K562 (cell line): Measurements from ENCODE around the gene PDE4D.
"Not testable (repeated sequence)": the region's sequence is repeated elsewhere in the genome, so short reads cannot be mapped to it uniquely, and the experiment has no call there.

Experiments
- ASH1L ChIP-seq: fragments of 450-650 bp; IDR thresholded peaks from 2 replicates; pipeline ENCODE4 v1.6.1; 2018; ENCODE audit warnings: borderline replicate concordance, mild to moderate bottlenecking, low read depth; ENCODE audit not compliant: partially characterized antibody
- CHCHD3 ChIP-seq: fragments of 250-450 bp; sonication (Bioruptor Pico); IDR thresholded peaks from 2 replicates; pipeline ENCODE4 v2.1.2; 2022; ENCODE audit warnings: mild to moderate bottlenecking
- CTCF ChIP-seq, 3 experiments: IDR thresholded peaks in 2 of 3; conservative IDR thresholded peaks in 1 of 3; 2 replicates each; pipeline ENCODE4 v1.5.1; 2011 to 2012; ENCODE audit warnings: low read length in 3 of 3, mild to moderate bottlenecking in 3 of 3, control low read depth in 2 of 3, improper control_type of control experiment in 1 of 3, inconsistent platforms in 1 of 3, low read depth in 1 of 3, mixed read lengths in 1 of 3, moderate library complexity in 1 of 3; ENCODE audit not compliant: insufficient read depth in 2 of 3
- HNRNPL ChIP-seq: fragments of 200-400 bp; formaldehyde crosslinking; IDR thresholded peaks from 2 replicates; pipeline ENCODE4 v1.6.1; 2017; ENCODE audit warnings: low read depth, mild to moderate bottlenecking, low read length
- KDM1A ChIP-seq, 2 experiments: fragments of 450-650 bp; IDR thresholded peaks; 2 replicates each; pipeline ENCODE4 v1.6.1; 2016; ENCODE audit warnings: mild to moderate bottlenecking in 2 of 2
- POLR3A ChIP-seq: IDR thresholded peaks from 2 replicates; pipeline ENCODE4 v1.6.1; 2011; ENCODE audit warnings: borderline replicate concordance, mild to moderate bottlenecking, moderate library complexity; ENCODE audit not compliant: insufficient read length, insufficient read depth; ENCODE audit errors: extremely low read depth
- POLR3G ChIP-seq: IDR thresholded peaks from 2 replicates; pipeline ENCODE4 v1.6.1; 2011; ENCODE audit not compliant: insufficient read length, insufficient replicate concordance; ENCODE audit errors: extremely low read depth
- SMAD4 ChIP-seq: fragments of 250-450 bp; sonication (Bioruptor Pico); conservative IDR thresholded peaks from 2 replicates; pipeline ENCODE4 v1.8.0; 2021; ENCODE audit warnings: inconsistent platforms, mild to moderate bottlenecking, moderate library complexity
- SP2 ChIP-seq: IDR thresholded peaks from 2 replicates; pipeline ENCODE4 v1.6.1; 2011; ENCODE audit warnings: mild to moderate bottlenecking, low read depth, low read length, moderate library complexity; ENCODE audit not compliant: poor library complexity, severe bottlenecking; ENCODE audit errors: extremely low read depth
- ZNF133 ChIP-seq: fragments of 250-450 bp; sonication (Bioruptor Pico); IDR thresholded peaks from 2 replicates; pipeline ENCODE4 v1.4.0; 2020; ENCODE audit warnings: mild to moderate bottlenecking
- TF ChIP-seq, protein P1 (sequence below): fragments of 450-650 bp; IDR thresholded peaks from 2 replicates; pipeline ENCODE4 v1.6.1; 2017; ENCODE audit warnings: mild to moderate bottlenecking, moderate library complexity
- TF ChIP-seq, protein P2 (sequence below): IDR thresholded peaks from 3 replicates; pipeline ENCODE4 v1.6.1; 2011; ENCODE audit warnings: borderline replicate concordance, mild to moderate bottlenecking, moderate library complexity; ENCODE audit not compliant: insufficient read length; ENCODE audit errors: extremely low read depth

- TF ChIP-seq SMAD4 (CRISPR knock-in tag); HNRNPL; POLR3G; POLR3A; ZNF133 (CRISPR knock-in tag); CHCHD3; SP2; KDM1A (IDR thresholded peaks at IDR 0.05); CTCF (IDR thresholded peaks at IDR 0.05 in 2 of 3, conservative IDR thresholded peaks at IDR 0.05 in 1 of 3; ENCODE audit: insufficient read depth in 2 of 3, low read depth in 1 of 3, low read length in 3 of 3); ASH1L: not testable (repeated sequence)
- TF ChIP-seq, protein P1, sequence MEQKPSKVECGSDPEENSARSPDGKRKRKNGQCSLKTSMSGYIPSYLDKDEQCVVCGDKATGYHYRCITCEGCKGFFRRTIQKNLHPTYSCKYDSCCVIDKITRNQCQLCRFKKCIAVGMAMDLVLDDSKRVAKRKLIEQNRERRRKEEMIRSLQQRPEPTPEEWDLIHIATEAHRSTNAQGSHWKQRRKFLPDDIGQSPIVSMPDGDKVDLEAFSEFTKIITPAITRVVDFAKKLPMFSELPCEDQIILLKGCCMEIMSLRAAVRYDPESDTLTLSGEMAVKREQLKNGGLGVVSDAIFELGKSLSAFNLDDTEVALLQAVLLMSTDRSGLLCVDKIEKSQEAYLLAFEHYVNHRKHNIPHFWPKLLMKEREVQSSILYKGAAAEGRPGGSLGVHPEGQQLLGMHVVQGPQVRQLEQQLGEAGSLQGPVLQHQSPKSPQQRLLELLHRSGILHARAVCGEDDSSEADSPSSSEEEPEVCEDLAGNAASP: not testable (repeated sequence)
- TF ChIP-seq, protein P2, sequence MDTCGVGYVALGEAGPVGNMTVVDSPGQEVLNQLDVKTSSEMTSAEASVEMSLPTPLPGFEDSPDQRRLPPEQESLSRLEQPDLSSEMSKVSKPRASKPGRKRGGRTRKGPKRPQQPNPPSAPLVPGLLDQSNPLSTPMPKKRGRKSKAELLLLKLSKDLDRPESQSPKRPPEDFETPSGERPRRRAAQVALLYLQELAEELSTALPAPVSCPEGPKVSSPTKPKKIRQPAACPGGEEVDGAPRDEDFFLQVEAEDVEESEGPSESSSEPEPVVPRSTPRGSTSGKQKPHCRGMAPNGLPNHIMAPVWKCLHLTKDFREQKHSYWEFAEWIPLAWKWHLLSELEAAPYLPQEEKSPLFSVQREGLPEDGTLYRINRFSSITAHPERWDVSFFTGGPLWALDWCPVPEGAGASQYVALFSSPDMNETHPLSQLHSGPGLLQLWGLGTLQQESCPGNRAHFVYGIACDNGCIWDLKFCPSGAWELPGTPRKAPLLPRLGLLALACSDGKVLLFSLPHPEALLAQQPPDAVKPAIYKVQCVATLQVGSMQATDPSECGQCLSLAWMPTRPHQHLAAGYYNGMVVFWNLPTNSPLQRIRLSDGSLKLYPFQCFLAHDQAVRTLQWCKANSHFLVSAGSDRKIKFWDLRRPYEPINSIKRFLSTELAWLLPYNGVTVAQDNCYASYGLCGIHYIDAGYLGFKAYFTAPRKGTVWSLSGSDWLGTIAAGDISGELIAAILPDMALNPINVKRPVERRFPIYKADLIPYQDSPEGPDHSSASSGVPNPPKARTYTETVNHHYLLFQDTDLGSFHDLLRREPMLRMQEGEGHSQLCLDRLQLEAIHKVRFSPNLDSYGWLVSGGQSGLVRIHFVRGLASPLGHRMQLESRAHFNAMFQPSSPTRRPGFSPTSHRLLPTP: not testable (repeated sequence)
Observed at GRCh38 chr5:59463618-59464166, 429.8 kb downstream of the PDE4D start.
